NCI-H526 treated with DMSO at 0.1 percent for 48 hours (cell line): ENCODE data around the gene LRTM2.

Source experiments
- DNase-seq: peaks from one replicate; lab custom pipeline; 2025; lab: John Stamatoyannopoulos, UW

The LRTM2 gene

DNA sequence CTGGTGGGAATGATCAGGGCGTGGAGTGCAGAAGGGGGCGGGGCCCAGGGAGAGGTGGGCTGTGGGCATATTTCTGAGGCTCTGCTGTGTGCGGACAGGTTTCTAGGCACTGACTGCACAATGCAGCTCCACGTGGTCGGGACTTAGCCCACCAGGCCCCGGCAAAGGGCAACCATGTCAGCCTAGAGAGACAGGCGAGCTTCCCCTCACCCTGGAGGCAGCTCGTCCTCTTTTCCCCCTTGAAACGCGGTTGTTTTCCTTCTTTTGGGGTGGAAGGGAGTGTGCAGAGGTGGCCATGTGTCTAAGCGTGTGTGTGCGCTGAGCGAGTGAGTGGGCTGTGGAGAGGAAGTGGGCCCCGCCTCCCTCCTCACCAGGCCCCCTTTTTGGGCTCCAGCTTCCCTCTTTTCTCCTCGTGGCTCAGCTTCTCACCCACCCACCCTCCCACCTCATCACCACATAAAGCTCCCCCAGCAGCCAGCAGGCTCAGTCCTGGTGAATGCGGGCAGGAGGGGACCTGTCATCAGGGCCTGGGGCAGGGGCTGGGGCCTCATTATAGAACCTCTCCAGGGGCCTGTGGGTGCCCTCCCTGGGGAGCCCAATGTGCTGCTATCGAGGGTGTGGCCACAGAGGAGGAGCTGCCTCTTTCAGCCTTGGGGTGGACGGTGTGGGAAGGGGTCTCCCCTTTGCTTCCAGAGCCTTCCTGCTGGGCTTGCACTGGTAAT is 22.0 kb downstream of the LRTM2 start:
- DNase-seq = no peak

DNA sequence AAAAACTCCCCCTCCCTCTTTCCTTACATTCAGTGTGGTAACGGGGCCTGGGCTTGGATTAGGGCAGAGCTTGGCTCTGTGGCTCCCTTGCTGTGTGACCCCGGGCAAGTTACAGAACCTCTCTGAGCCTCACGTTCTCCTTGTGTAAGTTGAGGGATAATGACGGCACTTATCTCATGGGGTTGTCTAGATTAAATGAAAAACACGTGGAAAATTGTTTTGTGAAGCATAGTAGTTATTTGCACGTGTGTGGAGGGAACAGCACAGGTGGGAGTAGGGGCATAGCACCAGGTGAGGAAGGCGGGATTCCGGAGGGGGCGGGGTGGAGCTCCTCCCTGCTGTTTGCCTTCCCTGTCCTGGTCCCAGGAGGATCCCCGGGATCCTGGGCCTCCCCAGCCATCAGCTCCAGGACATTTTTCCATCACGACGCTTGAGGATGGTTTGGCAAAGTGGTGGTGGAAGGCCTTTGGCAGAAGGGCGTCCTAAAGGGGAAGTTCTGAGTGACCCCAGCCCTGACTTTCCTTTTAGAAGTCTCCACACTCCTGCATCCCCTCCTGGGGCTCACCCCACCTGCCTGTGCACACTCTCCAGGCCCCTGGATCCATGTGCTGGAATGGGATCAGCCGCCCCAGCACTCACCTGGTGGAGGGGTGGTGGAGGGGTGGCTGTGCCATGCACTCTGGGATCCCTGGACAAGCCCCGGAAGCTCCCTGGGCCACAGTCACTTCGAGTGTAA is 22.7 kb downstream of the LRTM2 start:
- no peak for DNase-seq

DNA sequence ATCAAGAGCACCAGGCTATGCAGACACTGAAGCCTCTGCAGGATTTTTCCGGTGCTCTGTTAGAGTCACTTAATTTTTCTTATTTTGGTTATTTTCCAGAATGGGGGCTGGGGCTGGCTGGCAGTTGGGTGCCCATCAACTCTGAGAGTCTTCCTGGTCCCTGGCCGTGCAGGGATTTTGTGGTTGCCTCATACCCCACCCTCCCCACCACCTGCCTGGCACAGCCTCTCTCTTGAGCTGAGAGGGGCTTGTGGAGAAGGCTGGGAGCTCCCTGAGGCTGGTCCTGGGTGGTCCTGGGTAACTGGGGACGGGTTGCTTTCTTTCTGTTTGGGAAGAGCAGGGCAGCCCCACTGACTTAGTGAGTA is 23.3 kb downstream of the LRTM2 start:
- DNase-seq = no peak

GRCh38 chr12:1844223-1844622 is 23.9 kb downstream of the LRTM2 start:
- DNase-seq = no peak

GRCh38 chr12:1844661-1845409 is 24.5 kb downstream of the LRTM2 start:
- no peak for DNase-seq

- no peak for DNase-seq
These were observed 25.1 kb downstream of the LRTM2 start for GRCh38 chr12:1845427-1845826.

DNA sequence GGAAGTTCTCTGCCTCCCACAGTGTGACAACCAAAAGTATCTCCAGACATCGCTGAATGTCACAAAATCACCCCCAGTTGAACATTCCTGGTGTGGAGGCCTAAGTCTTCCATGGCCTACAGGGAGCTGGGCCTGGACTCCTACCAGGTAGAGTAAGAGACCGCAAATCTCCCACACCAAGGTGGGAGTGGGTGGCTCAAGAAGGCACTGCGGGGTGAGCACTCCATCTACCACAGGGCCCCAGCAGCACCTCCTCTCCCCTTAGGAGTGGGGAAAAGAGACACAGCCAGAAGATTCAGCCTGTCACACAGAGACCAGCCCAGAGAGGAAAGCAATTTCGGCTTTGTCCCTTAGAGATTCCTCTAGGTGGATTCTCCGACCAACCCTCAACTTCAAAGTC is 25.5 kb downstream of the LRTM2 start:
- no peak for DNase-seq

GRCh38 chr12:1846421-1847405 is 26.3 kb downstream of the LRTM2 start:
- DNase-seq = no peak

- no peak for DNase-seq
These were observed 27.0 kb downstream of the LRTM2 start for GRCh38 chr12:1847411-1847810.

DNA sequence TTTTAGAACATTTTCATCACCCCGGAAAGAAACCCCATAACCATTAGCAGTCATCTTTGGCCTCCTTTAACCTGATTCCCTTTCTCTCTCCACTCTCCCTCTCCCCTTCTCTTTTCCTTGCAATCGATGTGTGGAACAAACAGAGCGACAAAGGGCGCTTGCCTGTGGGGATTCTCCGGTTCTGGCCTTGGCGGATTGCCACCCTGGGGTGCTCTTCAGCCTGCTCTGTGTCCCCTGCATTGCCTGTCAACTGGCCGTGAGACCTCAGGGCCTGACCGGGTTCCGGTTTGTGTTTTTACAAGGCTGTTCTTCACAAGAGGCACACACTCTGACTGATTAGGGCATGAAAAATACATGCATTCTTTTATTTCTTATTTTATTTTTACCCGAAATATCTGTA is 27.8 kb downstream of the LRTM2 start:
- no peak for DNase-seq

GRCh38 chr12:1848745-1849144 is 28.4 kb downstream of the LRTM2 start:
- no peak for DNase-seq

DNA sequence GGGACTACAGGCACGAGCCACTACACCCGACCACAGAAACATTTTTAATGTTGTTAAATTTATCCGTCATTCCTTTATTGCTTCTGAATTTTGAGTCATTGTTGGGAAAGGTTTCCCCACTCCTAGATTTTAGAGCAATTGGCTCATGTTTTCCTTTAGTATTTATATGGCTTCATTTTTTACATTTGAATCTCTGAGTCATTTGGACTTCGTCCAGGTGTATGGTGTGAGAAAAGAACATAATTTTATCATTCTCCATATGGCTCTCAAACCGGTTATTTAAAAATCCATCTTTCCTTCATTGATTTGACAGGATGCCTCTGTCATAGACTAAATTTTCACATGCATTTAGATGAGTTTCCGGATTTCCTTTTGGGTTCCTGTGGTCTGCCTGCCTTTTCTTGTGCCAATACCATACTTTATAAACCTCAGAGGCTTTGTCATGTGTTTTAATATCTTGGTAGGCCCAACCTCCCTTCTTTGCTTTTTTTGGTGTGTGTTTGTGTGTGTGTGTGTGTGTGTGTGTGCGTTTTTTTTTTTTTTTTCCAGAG is 30.9 kb downstream of the LRTM2 start:
- DNase-seq = no peak

- no peak for DNase-seq
These were observed 31.7 kb downstream of the LRTM2 start for GRCh38 chr12:1852076-1852475.

GRCh38 chr12:1853716-1854115 is 33.4 kb downstream of the LRTM2 start:
- no peak for DNase-seq

DNA sequence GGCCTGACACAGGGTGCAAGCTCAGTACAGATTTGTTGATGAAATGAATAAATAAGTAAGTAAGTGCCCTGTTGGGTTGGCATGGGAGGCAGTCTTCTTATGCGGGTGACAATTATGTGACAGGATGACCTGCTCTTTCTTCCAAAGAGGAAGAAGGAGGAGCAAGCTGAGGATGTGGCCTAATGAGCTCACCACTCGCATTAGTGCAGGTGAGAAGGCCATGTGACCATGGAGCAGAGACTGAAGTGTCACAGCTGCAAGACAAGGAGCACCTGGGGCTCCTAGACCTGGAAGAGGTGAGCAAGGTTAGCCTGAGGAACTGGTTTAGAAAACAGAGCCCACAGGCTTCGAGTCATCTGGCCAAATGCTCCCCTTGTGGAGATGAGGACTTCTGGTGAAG is 34.9 kb downstream of the LRTM2 start:
- DNase-seq = no peak

- DNase-seq = no peak
These were observed 36.7 kb downstream of the LRTM2 start for GRCh38 chr12:1857086-1857485.

- DNase-seq = no peak
These were observed 37.5 kb downstream of the LRTM2 start for GRCh38 chr12:1857821-1858220.

- DNase-seq = no peak
These were observed 38.1 kb downstream of the LRTM2 start for GRCh38 chr12:1858456-1858855.

DNA sequence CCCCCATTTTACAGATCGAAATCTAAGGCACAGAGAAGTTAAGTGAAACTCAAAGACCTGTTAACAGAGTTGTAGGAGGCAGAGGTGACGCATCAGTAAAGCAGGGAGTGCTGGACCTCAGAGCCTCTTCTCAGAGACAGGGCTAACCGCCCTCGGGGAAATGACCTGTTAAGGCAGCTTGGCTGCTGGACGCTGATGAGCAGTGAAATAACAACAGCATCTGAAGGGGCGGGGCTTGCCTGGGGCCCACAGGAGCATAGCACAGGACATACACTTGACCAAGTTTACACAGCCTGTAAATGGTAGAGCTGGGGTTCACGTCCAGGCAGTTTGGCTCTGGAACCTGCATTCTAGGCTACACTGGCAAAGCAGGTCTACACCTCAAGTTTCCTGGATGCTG is 39.3 kb downstream of the LRTM2 start:
- DNase-seq = no peak

DNA sequence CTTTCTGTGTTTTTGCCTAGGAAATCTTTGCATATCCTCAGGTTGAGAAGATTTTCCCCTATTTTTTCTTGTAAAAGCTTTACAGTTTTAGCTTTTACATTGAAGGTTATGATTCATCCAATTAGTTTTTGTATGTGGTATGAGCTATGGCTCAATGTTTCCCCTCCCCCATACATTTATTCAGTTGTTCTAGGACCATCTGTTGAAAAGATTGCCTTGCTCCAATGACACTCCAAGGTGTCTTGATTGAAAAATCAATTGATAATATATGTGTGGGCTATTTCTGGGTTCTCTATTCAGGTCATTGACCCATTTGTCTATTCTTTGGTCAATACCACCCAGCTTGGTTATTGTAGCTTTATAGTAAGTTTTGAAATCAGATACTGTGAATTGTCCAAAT is 42.6 kb downstream of the LRTM2 start:
- no peak for DNase-seq

DNA sequence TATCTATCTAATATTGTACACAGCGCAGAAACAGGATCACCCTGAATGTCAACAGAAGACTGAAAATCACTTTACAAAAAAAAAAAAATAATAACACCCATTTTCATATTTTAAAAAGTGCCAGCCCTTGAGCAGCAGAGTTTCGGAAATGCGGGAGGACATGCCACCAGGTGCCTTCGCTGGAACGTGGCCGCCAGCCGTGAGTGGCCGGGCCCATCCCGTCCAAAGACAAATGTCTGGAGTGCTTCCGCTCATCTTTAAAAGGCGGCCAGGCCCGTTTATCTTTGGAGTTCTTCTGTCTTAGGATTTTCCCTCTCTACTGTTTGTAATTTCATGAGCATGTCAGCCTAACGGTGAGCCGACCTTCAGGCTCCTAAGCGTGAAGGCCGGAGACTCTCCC is 43.5 kb downstream of the LRTM2 start:
- DNase-seq = no peak

DNA sequence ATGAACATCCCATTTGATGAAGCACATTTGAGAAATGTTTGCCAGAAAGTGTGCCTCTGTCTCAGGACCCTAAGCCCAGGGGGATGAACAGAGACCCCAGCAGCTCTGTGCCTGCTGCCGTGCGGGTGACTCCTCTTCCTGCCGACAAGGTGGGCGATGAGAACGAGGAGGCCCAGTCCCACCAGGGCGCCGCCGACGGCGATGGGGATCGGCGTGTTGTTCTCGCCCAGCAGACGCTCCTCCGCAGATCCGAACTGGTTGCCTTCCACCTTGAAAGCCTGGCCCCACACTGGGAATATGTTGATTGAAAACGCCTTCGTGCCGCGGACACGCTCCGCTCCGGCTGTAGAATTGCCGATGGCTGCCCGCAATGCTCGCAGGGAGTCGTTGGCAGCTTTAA is 44.1 kb downstream of the LRTM2 start:
- no peak for DNase-seq
